Lower lobe of right lung (tissue), 2 donors: ENCODE data around the gene CCNI2. TPM values are rescaled to one million over a fixed set of nuclear protein-coding genes. Genes with fewer than 3 reads are reported as not detected.

ENCODE experiments used
- ATAC-seq, 2 donors: fragments of 200-7000 bp; cut with Tn5 transposase; one replicate each; pipeline ENCODE4 v1.9.1; 2020 to 2022; ENCODE audit warnings: mild to moderate bottlenecking in 2 of 2, moderate library complexity in 2 of 2
- DNase-seq: peaks from one replicate; pipeline ENCODE4 v3.0.0-alpha.2; 2020
- H3K27ac ChIP-seq: fragments of 200-600 bp; one replicate; pipeline ENCODE4 v1.8.0; 2022
- H3K27me3 ChIP-seq: fragments of 200-600 bp; one replicate; pipeline ENCODE4 v1.8.0; 2022; ENCODE audit warnings: low read depth
- H3K36me3 ChIP-seq: fragments of 200-600 bp; one replicate; pipeline ENCODE4 v1.8.0; 2022; ENCODE audit warnings: mild to moderate bottlenecking
- H3K4me1 ChIP-seq: fragments of 200-600 bp; one replicate; pipeline ENCODE4 v1.8.0; 2022
- H3K4me3 ChIP-seq: fragments of 200-600 bp; one replicate; pipeline ENCODE4 v1.8.0; 2022; ENCODE audit warnings: mild to moderate bottlenecking
- H3K9me3 ChIP-seq: fragments of 200-600 bp; one replicate; pipeline ENCODE4 v1.8.0; 2022
- intact Hi-C: fragments of 100-400 bp; cut with DNase I; formaldehyde crosslinking; loops from one replicate; pipeline ENCODE4 v1.11.0; 2022
- total RNA-seq: library from RNA; stranded (reverse); fragmentation: NEBNext Ultra II Directional; extraction: Animal tissue kit (Norgen Biotek cat#: 25700); gene quantifications from one replicate; pipeline ENCODE4 v1.2.1, GENCODE V29; 2021
- TF ChIP-seq, protein P1 (sequence below): fragments of 200-600 bp; IDR thresholded peaks from one replicate; pipeline ENCODE4 v1.8.0; 2022; ENCODE audit warnings: antibody characterized with exemption, mild to moderate bottlenecking
- donor health status: DM: no; HTN: yes; CAD: no; lungs with severe emphysema.

The CCNI2 gene
- total RNA-seq, 1 donor from 2014 or later = 1.1 TPM

DNA sequence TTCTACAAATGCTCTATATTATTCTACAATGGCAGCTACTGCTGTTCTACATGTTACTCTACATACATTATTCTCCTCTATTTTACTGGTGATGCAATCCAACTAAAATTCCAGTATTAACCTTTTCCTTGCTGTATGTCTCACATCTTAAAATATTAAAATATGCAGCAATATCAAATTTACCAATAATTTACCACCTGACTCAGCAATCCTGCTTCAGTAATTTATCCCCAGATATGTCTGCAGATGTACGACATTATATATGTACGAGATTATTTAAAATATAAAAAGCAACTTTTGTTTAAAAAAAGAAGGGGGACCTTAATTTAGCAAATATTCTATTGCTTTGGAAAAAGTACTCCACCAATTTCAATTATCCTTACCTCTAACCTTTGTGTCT lies 21.5 kb upstream of the CCNI2 start:
- H3K4me1 ChIP-seq = no peaks in the 10 kb centered on the region
- intact Hi-C loops = no loop called here
- H3K36me3 ChIP-seq = peaks cover 8% of the 10 kb centered on the region
- no peak overlapping the region for H3K4me3 ChIP-seq
- DNase-seq = no peak
- H3K27ac ChIP-seq = no peak overlapping the region
- TF ChIP-seq, protein P1, sequence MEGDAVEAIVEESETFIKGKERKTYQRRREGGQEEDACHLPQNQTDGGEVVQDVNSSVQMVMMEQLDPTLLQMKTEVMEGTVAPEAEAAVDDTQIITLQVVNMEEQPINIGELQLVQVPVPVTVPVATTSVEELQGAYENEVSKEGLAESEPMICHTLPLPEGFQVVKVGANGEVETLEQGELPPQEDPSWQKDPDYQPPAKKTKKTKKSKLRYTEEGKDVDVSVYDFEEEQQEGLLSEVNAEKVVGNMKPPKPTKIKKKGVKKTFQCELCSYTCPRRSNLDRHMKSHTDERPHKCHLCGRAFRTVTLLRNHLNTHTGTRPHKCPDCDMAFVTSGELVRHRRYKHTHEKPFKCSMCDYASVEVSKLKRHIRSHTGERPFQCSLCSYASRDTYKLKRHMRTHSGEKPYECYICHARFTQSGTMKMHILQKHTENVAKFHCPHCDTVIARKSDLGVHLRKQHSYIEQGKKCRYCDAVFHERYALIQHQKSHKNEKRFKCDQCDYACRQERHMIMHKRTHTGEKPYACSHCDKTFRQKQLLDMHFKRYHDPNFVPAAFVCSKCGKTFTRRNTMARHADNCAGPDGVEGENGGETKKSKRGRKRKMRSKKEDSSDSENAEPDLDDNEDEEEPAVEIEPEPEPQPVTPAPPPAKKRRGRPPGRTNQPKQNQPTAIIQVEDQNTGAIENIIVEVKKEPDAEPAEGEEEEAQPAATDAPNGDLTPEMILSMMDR = no peak
- no peaks in the 10 kb centered on the region for H3K27me3 ChIP-seq
- no peaks in the 10 kb centered on the region for H3K9me3 ChIP-seq
- no peak for ATAC-seq

GRCh38 chr5:132729896-132730295 lies 17.3 kb upstream of the CCNI2 start:
- intact Hi-C loops = no loop called here

GRCh38 chr5:132733499-132734148 lies 13.6 kb upstream of the CCNI2 start:
- peaks cover 7% of the 10 kb centered on the region for H3K4me1 ChIP-seq
- no peak for ATAC-seq
- intact Hi-C loops = no loop called here
- DNase-seq = no peak
- no peaks in the 10 kb centered on the region for H3K9me3 ChIP-seq
- H3K27ac ChIP-seq = no peak overlapping the region
- TF ChIP-seq, protein P1 = no peak
- no peaks in the 10 kb centered on the region for H3K36me3 ChIP-seq
- no peaks in the 10 kb centered on the region for H3K27me3 ChIP-seq
- H3K4me3 ChIP-seq = no peak overlapping the region

More at GRCh38 chr5:132729896-132730295, 17.3 kb upstream of the CCNI2 start:
- H3K4me1 ChIP-seq = no peaks in the 10 kb centered on the region
- H3K36me3 ChIP-seq = peaks cover 8% of the 10 kb centered on the region
- no peak for ATAC-seq
- TF ChIP-seq, protein P1 = no peak
- no peak overlapping the region for H3K4me3 ChIP-seq
- no peaks in the 10 kb centered on the region for H3K9me3 ChIP-seq
- DNase-seq = no peak
- no peaks in the 10 kb centered on the region for H3K27me3 ChIP-seq
- H3K27ac ChIP-seq = no peak overlapping the region

GRCh38 chr5:132734687-132735086 lies 12.5 kb upstream of the CCNI2 start:
- no peak for ATAC-seq

DNA sequence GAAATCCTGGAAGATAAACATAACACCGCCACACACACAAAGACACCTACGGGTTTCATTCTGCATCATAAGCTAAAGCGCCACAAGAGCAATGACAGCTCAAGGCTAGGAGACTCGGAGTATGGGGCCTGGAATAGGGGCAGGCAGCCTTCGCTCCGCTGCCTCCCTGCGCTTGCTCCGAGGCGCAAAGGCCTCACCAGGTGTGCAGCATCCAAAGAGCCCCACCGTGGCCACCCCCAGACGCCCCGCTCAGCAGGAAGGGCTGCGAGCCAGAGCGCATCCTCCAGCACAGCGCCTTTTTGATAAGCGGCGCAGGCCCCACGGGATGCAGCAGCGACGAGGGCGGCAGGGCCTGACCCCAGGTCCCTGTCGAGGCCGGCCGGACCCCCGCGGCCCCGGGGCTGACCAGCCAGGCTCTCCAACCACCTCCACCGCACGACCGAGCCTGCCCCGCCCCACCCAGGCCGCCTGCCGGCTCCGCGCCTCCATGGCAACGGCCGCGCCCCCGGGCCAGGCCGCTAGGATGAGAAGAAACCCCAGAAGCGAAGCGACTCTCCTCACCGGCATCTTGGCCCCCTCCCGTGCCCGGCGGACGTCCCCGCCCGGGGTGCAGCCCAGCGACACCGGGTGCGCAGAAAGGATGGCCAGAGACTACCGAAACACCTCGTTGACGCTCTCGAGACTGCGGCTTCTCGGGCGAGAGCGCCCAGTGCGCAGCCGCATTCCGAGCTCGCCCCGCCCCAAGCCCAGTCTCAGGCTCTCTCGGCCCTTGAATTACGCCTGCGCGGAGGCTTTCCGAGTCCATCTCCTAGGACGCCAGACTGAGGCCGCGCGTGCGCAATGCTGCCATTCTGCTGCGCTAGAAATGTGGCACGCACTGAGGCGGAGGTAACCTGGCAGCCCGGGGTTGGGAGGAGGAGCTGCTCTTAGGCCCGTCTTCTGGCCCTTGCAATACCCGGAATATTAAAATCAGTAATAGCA lies 10.1 kb upstream of the CCNI2 start, which contains the start of gene KIF3A:
TSS of gene KIF3A (minus strand) at position 694 of the 981 bp plus-strand sequence. CDS start at position 567, 127 bp downstream.
- ATAC-seq (peak; percentile 99 to 100), DNase-seq (peak; percentile 99)
- Histone ChIP-seq H3K4me3 (peak within 1 kb of the TSS; percentile 78), H3K4me1 (peaks cover 7% of the 10 kb centered on the region), H3K9me3 (no peaks in the 10 kb centered on the region), H3K27me3 (no peaks in the 10 kb centered on the region), H3K27ac (peak within 1 kb of the TSS; percentile 76), H3K36me3 (no peaks in the 10 kb centered on the region)
- TF ChIP-seq, protein P1 = peak; percentile 17
- intact Hi-C loops = no loop called here

More at GRCh38 chr5:132734687-132735086, 12.5 kb upstream of the CCNI2 start:
- no peaks in the 10 kb centered on the region for H3K9me3 ChIP-seq
- DNase-seq = no peak
- intact Hi-C loops = no loop called here
- no peak overlapping the region for H3K4me3 ChIP-seq
- peaks cover 7% of the 10 kb centered on the region for H3K4me1 ChIP-seq
- H3K27me3 ChIP-seq = no peaks in the 10 kb centered on the region
- H3K27ac ChIP-seq = no peak overlapping the region
- H3K36me3 ChIP-seq = no peaks in the 10 kb centered on the region
- TF ChIP-seq, protein P1 = no peak
